ENCODE data around the gene EHBP1L1.

DNA sequence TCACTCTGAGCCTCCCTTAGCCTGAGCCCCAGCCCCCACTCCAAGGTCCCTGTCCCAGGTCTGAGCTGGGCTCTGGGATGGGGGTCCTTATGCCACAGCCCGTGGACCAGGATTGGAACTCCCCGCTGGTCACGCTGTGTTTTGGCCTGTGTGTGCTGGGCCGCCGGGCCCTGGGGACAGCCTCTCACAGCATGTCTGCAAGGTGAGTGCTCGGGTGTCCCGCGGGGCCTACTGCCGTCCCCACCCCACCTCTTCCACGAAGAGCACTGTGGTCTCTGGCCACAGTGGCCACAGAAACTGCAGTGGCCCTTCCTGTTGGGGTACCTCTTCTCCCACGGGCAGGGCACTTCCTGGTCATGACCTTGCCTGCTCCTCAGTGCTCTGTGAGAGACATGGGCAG, 58.6 kb downstream of the EHBP1L1 start:
- TF ChIP-seq, protein P1, sequence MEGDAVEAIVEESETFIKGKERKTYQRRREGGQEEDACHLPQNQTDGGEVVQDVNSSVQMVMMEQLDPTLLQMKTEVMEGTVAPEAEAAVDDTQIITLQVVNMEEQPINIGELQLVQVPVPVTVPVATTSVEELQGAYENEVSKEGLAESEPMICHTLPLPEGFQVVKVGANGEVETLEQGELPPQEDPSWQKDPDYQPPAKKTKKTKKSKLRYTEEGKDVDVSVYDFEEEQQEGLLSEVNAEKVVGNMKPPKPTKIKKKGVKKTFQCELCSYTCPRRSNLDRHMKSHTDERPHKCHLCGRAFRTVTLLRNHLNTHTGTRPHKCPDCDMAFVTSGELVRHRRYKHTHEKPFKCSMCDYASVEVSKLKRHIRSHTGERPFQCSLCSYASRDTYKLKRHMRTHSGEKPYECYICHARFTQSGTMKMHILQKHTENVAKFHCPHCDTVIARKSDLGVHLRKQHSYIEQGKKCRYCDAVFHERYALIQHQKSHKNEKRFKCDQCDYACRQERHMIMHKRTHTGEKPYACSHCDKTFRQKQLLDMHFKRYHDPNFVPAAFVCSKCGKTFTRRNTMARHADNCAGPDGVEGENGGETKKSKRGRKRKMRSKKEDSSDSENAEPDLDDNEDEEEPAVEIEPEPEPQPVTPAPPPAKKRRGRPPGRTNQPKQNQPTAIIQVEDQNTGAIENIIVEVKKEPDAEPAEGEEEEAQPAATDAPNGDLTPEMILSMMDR (optimal IDR thresholded peaks at IDR 0.05 in 1 of 3, IDR thresholded peaks at IDR 0.05 in 1 of 3, conservative IDR thresholded peaks at IDR 0.05 in 1 of 3; ENCODE audit: extremely low read depth in 1 of 3, insufficient read depth in 2 of 3, low read length in 3 of 3): no peak
- TF ChIP-seq EZH2 (IDR thresholded peaks at IDR 0.05; ENCODE audit: low read length): no peak
